Body of pancreas (tissue), 4 donors: ENCODE measurements around the gene AGBL5. TPM values are rescaled to one million over a fixed set of nuclear protein-coding genes. Genes with fewer than 3 reads are reported as not detected.

ENCODE experiments used
- ATAC-seq: fragments of 150-250 bp; one replicate; pipeline ENCODE4 v1.9.1; 2016
- DNase-seq, 4 donors: peaks; one replicate each; pipeline ENCODE4 v3.0.0-alpha.2; 2019
- H3K27ac ChIP-seq, 4 donors: fragments of 200-600 bp; sonication (generic); 1 replicate in 3 of 4; 2 replicates in 1 of 4; pipeline versions ENCODE4 v1.5.1 to v1.6.1; 2016 to 2019; ENCODE audit warnings: mild to moderate bottlenecking in 1 of 4, mixed read lengths in 1 of 4, moderate library complexity in 1 of 4
- H3K27me3 ChIP-seq, 2 donors: fragments of 200-600 bp; sonication (generic); one replicate each; pipeline ENCODE4 v1.6.0; 2016; ENCODE audit warnings: mild to moderate bottlenecking in 1 of 2
- H3K36me3 ChIP-seq, 2 donors: fragments of 200-600 bp; sonication (generic); replicated peaks in 1 of 2; 2 replicates each; pipeline ENCODE4 v1.5.1; 2016; ENCODE audit warnings: low read depth in 2 of 2; ENCODE audit not compliant: insufficient read depth in 1 of 2
- H3K4me1 ChIP-seq: fragments of 200-600 bp; sonication (generic); one replicate; pipeline ENCODE4 v1.6.0; 2016
- H3K4me3 ChIP-seq, 2 donors: fragments of 200-600 bp; sonication (generic); 1 replicate in 1 of 2; 2 replicates in 1 of 2; pipeline ENCODE4 v1.5.1; 2016 to 2019
- H3K9me3 ChIP-seq, 3 donors: fragments of 200-600 bp; sonication (generic); 1 replicate in 2 of 3; 2 replicates in 1 of 3; pipeline ENCODE4 v1.5.1; 2016
- CTCF ChIP-seq, 7 experiments: fragments of 450-650 bp in 4 of 7; fragments of 200-600 bp in 3 of 7; sonication (generic) in 3 of 7; IDR thresholded peaks; one replicate each; pipeline ENCODE4 v1.5.1; 2016 to 2019; ENCODE audit warnings: antibody characterized with exemption in 7 of 7
- POLR2A ChIP-seq, 3 donors: fragments of 450-650 bp; IDR thresholded peaks; one replicate each; pipeline ENCODE4 v1.6.1; 2016; ENCODE audit warnings: antibody characterized with exemption in 3 of 3, mild to moderate bottlenecking in 2 of 3
- WGBS, 2 donors: methylation state at CpG; one replicate each; pipeline ENCODE4 v1.1.5; 2017; 5-methylcytosine and 5-hydroxymethylcytosine counted together
- intact Hi-C: fragments of 100-400 bp; cut with DNase I; formaldehyde crosslinking; loops from one replicate; pipeline ENCODE4 v1.15.1; 2023
- total RNA-seq, 2 donors: library from RNA; depleted of rRNA; stranded (reverse); fragments of >200 nt; gene quantifications; one replicate each; pipeline ENCODE4 v1.1.0, GENCODE V29; 2016

Gene AGBL5
- total RNA-seq: 10 to 100 TPM in 1 of 2 donors, 1 to 10 TPM in 1; 5.6 to 12.2 TPM

- ATAC-seq: peak; percentile 78
- intact Hi-C loops: no loop called here
- Histone ChIP-seq H3K9me3 (no peaks in the 10 kb centered on the region), H3K27me3 (no peaks in the 10 kb centered on the region), H3K4me3 (peak within 1 kb of the TSS; percentile 79 to 89), H3K27ac (peak within 1 kb of the TSS; percentile 64 to 90 (median 86)), H3K4me1 (peaks cover 21% of the 10 kb centered on the region), H3K36me3 (peaks cover 0 to 2% of the 10 kb centered on the region in 2 donors)
- WGBS, 2 donors: 0% methylated on average over 32 to 64 of the region's 67 CpGs
- peak; percentile 93 to 95 (median 95) for DNase-seq
- TF ChIP-seq CTCF (IDR thresholded peaks at IDR 0.05): no peak
- peak; percentile 12 to 61 (median 53) for TF ChIP-seq POLR2A (IDR thresholded peaks at IDR 0.05)
Measured at GRCh38 chr2:27050996-27051901, at the start of gene AGBL5. Gene AGBL5, plus strand, starts transcription at chr2:27051668. Its CDS starts 1,291 bp downstream, at chr2:27052959.

GRCh38 chr2:27001950-27002349, 49.5 kb upstream of the AGBL5 start:
- no peaks in the 10 kb centered on the region for H3K9me3 ChIP-seq
- WGBS, 2 donors: 24 to 30% methylated on average over 5 of the region's 5 CpGs
- ATAC-seq (no peak), DNase-seq (peak in 1 of 4 donors; percentile 29)
- H3K36me3 ChIP-seq: no peaks in the 10 kb centered on the region
- no peak overlapping the region for H3K4me3 ChIP-seq
- peaks cover 9% of the 10 kb centered on the region for H3K4me1 ChIP-seq
- intact Hi-C loops: no loop called here
- no peak for TF ChIP-seq CTCF (IDR thresholded peaks at IDR 0.05)
- H3K27ac ChIP-seq: no peak overlapping the region
- no peaks in the 10 kb centered on the region for H3K27me3 ChIP-seq

DNA sequence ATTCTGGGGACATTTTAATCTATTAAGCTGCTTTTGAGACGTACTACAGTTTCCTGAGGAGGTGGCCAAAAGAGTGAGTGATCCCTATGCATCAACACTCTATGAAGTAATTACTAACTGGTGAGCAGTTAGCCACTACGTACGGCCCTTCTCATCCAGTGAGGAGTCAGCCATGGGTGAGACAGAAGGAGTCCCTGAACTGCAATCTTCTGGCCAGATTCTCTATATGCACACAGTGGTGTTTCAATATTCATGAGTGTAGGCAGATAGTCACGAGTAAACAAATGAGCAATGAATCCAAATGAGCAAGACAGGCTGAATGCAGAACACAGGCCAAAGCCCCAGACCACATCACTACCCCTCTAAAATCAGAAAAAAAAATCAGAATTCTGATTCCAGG, 48.5 kb upstream of the AGBL5 start:
- TF ChIP-seq POLR2A (IDR thresholded peaks at IDR 0.05): no peak
- TF ChIP-seq CTCF (IDR thresholded peaks at IDR 0.05): no peak
- no peak for DNase-seq
- H3K9me3 ChIP-seq: no peaks in the 10 kb centered on the region

DNA sequence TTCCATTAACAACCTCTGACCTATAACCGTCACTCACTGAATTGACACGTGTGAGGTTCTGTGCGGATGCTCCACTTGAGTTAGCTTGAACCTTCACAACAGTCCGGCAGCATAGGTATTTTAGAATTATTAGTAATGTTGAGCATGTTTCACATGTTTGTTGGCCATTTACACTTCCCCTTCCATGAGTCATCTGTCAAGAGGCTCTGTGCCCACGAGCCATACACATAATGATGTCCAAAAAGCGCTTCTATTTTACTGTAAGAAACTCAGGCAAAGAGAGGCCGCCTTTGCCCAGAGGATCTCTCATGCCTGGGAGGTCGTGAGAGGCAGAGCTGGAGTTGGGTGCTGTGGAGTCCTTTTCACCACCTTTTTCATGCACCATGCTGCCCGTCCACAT, 47.6 kb upstream of the AGBL5 start:
- Histone ChIP-seq H3K9me3 (no peaks in the 10 kb centered on the region), H3K27me3 (no peaks in the 10 kb centered on the region), H3K4me1 (peaks cover 15% of the 10 kb centered on the region), H3K36me3 (no peaks in the 10 kb centered on the region), H3K27ac (no peak overlapping the region), H3K4me3 (no peak overlapping the region)
- no peak for DNase-seq
- TF ChIP-seq CTCF (IDR thresholded peaks at IDR 0.05) (no peak), POLR2A (IDR thresholded peaks at IDR 0.05) (no peak)
- no peak for ATAC-seq
- intact Hi-C loops: no loop called here
- 85 to 91% methylated on average over 9 of the region's 9 CpGs for whole genome bisulfite sequencing, 2 donors

More for the DNA sequence above, 48.5 kb upstream of the AGBL5 start:
- Histone ChIP-seq H3K27me3 (no peaks in the 10 kb centered on the region), H3K4me1 (peaks cover 15% of the 10 kb centered on the region), H3K27ac (no peak overlapping the region), H3K36me3 (no peaks in the 10 kb centered on the region), H3K4me3 (no peak overlapping the region)
- WGBS, 2 donors: 86 to 96% methylated on average over 4 of the region's 4 CpGs
- intact Hi-C loops: no loop called here
- no peak for ATAC-seq
